Right renal cortex interstitium (tissue), 3 donors: ENCODE data around the gene ABLIM2. TPM values are rescaled to one million over a fixed set of nuclear protein-coding genes. Genes with fewer than 3 reads are reported as not detected.

Experiments used
- DNase-seq, 3 donors: peaks; one replicate each; pipeline ENCODE4 v3.0.0-alpha.2; 2013; ENCODE audit warnings: low read depth in 3 of 3, low spot score in 2 of 3
- polyA plus RNA-seq, 3 donors: library from polyadenylated mRNA; unstranded; fragments of 120-200 nt; gene quantifications; one replicate each; pipeline ENCODE4 v1.2.1, GENCODE V29; 2013; ENCODE audit not compliant: insufficient read length in 3 of 3

The ABLIM2 gene
- polyA plus RNA-seq, 3 donors: 6.5 to 7.2 (median 6.9) TPM

DNA sequence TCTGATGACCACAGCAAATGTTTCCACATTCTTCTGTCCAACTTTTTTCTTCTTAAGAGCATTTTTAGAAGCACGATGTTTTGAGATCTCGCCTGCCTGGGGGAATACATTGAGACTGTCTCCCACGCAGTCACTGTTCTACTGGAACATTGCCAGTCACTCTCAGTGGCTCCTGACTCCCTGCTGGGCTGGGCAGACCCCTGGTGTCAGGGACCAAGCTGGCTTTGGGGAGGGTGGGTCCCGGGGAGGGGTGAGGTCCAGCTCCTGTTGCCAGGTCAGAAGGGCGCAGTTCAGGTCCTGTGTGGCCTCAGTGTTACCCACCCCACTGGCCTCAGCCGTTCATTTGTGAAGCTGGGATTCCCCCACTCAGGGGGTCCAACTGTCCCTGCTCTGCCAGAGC is 18.9 kb upstream of the ABLIM2 start:
- DNase-seq: no peak

DNA sequence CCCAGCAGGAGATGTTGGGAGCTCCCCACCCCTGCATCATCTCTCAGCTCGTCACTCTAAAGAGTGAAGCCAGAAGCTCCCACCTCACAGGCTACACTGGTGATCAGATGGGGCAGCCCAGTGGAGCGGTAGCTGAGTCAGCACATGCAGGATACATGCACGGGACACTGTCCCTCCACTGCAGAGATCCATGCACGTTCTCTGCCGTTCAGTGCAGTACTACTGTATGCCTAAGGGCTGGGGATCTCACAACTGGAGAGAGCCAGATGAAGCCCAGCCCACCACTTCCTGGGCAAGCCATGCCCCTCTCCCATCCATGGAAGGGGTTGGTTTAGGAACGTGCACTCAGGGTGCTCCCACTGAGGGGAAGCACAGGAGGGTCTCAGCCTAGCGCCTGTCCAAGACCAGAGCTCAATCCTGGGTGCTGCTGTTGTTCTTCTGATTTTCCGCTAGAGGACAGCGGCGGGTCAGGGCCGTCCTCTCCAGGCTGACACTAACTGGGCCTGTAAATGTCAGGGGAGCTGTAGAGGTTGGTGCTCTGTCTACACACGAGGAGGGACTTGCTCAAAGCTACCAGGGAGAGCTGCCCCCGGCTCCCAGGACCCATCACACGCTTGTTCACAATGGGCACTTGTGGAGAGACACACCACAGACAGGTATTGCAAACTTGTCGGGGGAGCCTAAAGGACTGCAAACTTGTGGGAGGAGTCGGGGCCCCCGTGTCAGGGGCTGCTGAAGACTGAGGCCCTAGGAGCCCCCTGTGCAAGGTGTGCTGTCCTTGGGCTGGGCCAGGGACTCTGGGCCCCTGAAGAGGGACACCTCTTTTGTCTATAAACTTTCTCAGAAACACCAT is 18.2 kb upstream of the ABLIM2 start:
- no peak for DNase-seq

- DNase-seq: no peak
These were observed 17.1 kb upstream of the ABLIM2 start for GRCh38 chr4:8175686-8176085.

GRCh38 chr4:8174970-8175369 is 16.4 kb upstream of the ABLIM2 start:
- DNase-seq: no peak

DNA sequence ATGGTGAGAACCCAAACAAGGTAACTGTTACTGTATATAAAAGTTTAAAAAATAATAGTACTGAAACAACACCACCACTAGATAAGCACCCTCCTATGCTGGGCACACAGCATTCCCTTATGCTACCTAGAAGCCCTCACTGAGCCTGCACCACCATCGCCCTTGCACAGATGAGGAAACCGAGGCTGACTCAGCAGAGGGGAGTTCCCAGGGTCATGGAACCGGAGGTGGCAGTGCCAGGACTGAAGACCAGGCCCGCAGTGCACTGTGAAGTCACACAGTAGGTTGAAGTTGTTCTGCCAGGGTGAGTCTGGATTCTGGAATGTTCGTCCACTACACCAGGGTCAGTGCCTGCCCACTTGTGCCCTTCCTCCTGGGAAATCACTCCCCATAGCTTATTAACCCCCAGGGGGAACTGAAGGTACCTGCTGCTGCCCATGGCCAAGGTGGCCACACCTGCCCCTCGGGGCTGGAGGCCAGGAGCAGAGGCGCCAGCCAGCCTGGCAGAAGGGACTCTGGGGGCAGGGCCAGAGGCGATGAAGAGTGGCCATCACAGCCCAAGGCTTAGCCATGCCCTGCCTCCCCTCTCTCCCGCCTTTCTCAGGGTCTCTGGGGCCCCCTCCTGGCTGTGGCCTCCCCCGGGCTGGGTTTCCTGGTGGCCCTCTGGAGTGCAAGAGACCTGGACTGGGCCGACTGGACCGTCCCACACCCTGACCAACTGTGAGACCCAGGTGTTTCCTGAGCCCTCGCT is 15.1 kb upstream of the ABLIM2 start:
- no peak for DNase-seq

DNA sequence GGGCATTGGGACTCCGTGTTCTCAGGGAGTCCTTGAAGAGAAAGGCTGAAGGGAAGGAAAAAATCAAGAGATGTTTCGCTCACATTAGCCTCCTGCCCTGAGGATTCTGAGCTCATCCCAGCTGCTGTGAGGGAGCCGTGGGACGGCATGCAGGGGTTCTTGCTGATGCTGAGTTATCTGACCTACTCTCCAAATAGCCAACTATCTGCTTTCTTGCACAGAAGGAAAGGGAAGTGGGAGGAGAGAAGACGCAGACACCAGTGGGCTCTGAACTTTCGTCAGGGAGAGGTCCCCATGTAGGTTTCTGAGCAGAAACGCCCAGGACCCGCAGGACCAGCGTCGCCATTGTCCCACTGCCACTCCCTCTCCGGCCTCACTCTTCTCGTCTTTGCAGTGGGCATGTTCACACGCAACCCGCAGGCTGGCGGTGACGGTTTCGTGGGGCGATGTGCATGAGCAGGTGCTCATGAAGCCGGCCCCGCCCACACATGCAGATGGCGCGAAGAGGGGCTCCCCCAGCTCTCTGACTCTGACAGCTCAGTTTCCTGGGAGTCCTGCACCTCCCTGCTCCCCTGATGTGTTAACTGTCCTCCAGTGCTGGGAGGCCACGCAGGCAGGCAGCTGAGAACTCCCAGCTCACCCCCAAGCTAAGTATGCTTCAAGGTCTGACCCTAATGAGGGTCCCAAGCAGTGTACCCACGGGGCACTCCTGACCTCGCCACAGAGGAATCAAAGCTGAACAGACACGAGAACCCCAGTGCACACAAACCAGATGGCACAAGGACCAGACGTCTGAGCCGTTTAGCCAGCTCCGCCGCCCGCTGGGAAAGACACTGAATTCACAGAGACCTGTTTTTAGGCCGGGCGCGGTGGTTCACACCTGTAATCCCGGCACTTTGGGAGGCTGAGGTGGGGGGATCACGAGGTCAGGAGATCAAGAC is 13.6 kb upstream of the ABLIM2 start:
- no peak for DNase-seq

GRCh38 chr4:8171266-8171665 is 12.7 kb upstream of the ABLIM2 start:
- DNase-seq: no peak

GRCh38 chr4:8170341-8170740 is 11.7 kb upstream of the ABLIM2 start:
- DNase-seq: no peak

GRCh38 chr4:8169763-8170162 is 11.2 kb upstream of the ABLIM2 start:
- no peak for DNase-seq

- no peak for DNase-seq
These were observed 10.4 kb upstream of the ABLIM2 start for GRCh38 chr4:8168832-8169598.

DNA sequence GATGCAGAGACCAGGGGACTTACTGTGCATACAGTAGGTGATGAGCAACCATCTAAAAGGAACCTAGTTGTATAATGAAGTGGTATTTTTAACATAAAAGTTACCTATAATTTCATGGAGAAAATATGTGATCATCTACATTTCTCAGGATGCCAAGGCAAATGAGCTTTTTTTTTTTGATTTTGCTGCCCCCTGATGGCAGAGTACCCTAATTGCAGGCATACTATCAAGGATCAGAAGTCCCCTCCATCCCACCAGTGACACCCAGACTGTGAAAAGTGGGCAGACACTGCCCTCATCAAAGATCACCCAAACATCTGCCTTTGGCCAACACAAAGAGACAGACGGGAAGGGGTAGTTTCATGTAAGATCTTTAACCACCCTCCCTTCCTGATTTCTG is 9.6 kb upstream of the ABLIM2 start:
- no peak for DNase-seq

GRCh38 chr4:8167815-8168214 is 9.2 kb upstream of the ABLIM2 start:
- DNase-seq: no peak

- DNase-seq: no peak
These were observed 8.7 kb upstream of the ABLIM2 start for GRCh38 chr4:8167291-8167690.

GRCh38 chr4:8165374-8165896 is 6.8 kb upstream of the ABLIM2 start:
- no peak for DNase-seq

GRCh38 chr4:8164687-8165086 is 6.1 kb upstream of the ABLIM2 start:
- DNase-seq: no peak

DNA sequence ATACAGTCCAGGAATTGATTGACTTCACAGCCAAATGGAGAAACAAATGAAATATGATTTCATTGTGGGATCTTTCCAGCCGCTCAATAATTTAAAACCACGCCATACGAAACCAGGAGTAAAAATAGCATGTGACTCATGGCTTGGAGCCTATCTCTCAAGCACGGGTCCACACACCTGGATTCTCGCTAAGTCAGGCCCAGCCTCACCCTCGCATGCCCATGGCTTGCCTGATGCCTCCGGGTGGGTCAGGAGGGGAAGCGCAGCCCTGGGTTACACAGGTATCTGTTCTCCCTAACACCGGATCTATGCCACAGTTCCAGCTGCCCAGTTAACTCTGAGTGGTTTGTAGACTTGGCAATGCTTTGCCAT is 5.6 kb upstream of the ABLIM2 start:
- no peak for DNase-seq

- no peak for DNase-seq
These were observed 5.0 kb upstream of the ABLIM2 start for GRCh38 chr4:8163436-8164193.

DNA sequence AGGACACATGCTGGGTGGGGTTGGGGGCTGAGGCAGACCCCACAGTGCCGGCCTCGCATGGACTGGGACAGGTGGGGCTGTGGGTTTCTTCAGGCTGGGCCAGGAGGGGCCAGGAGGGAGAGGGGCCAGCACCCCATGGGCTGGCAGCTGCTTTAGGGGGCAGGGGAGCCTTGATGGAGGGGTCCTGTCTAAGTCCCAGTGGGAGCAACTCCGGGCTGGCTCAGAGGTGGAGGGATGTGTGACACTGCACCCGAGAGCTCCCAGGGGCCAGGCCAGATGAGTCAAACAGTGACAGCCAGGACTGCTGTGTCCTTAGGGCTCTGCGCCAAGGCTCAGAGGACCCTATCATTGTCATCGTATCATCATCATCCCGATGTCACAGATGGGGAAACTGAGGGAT is 4.4 kb upstream of the ABLIM2 start:
- DNase-seq: no peak

DNA sequence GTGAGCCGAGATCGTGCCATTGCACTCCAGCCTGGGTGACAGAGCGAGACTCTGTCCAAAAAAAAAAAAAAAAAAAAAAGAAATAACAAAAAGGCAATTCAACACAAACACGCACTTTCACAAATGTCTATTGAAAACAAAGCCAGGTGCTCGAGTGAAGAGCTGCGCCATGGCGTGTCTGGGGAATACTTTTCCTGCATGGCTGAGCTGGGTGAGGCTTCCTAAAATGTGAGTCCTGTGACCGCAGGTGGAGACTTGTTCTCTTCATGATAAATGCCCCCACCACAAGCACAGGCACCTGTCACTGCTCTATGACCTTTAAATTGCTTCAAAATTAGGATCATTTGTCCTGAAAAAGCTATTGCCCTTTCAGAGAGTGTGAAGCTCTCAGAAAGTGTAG is 4.0 kb upstream of the ABLIM2 start:
- DNase-seq: no peak
